CD14-positive monocyte (primary cell): ENCODE results near the gene MYO1H. TPM values are rescaled to one million over a fixed set of nuclear protein-coding genes. Genes with fewer than 3 reads are reported as not detected.

ENCODE experiments used
- DNase-seq, 3 donors: peaks; one replicate each; pipeline ENCODE4 v3.0.0-alpha.2; 2011 to 2022
- H2AFZ ChIP-seq: 2 replicates; pipeline ENCODE4 v1.6.0; 2012; ENCODE audit warnings: mild to moderate bottlenecking, low read depth, low read length, inconsistent platforms; ENCODE audit not compliant: insufficient read depth, poor library complexity, severe bottlenecking
- H3K27ac ChIP-seq, 2 donors: 1 replicate in 1 of 2; 2 replicates in 1 of 2; pipeline ENCODE4 v1.5.1; 2012 to 2013; ENCODE audit warnings: low read length in 2 of 2, control low read depth in 1 of 2, inconsistent platforms in 1 of 2, low read depth in 1 of 2, mild to moderate bottlenecking in 1 of 2
- H3K27me3 ChIP-seq, 2 donors: one replicate each; pipeline versions ENCODE4 v1.6.0 to v1.6.1; 2011 to 2013; ENCODE audit warnings: low read length in 2 of 2; ENCODE audit not compliant: control insufficient read depth in 2 of 2, insufficient read depth in 2 of 2
- H3K36me3 ChIP-seq, 2 donors: replicated peaks in 1 of 2; 1 replicate in 1 of 2; 2 replicates in 1 of 2; pipeline versions ENCODE4 v1.5.1 to v1.6.1; 2012 to 2013; ENCODE audit warnings: low read length in 2 of 2, control low read depth in 1 of 2, inconsistent platforms in 1 of 2, mild to moderate bottlenecking in 1 of 2; ENCODE audit not compliant: insufficient read depth in 2 of 2, control insufficient read depth in 1 of 2
- H3K4me1 ChIP-seq, 2 donors: 1 replicate in 1 of 2; 2 replicates in 1 of 2; pipeline versions ENCODE4 v1.5.1 to v1.6.1; 2012 to 2013; ENCODE audit warnings: low read length in 2 of 2, control low read depth in 1 of 2, inconsistent platforms in 1 of 2, mild to moderate bottlenecking in 1 of 2, moderate library complexity in 1 of 2; ENCODE audit not compliant: insufficient read depth in 2 of 2, control insufficient read depth in 1 of 2
- H3K4me2 ChIP-seq: replicated peaks from 2 replicates; pipeline ENCODE3; 2012; ENCODE audit warnings: low read length, moderate library complexity, mild to moderate bottlenecking; ENCODE audit not compliant: poor library complexity, severe bottlenecking; ENCODE audit errors: extremely low read depth
- H3K4me3 ChIP-seq, 3 experiments: fragments of 200-600 bp in 1 of 3; sonication (generic) in 1 of 3; replicated peaks in 1 of 3; 1 replicate in 2 of 3; 2 replicates in 1 of 3; pipeline ENCODE4 v1.5.1; 2011 to 2013; ENCODE audit warnings: low read length in 3 of 3, mild to moderate bottlenecking in 3 of 3, control low read depth in 2 of 3, low read depth in 2 of 3, inconsistent platforms in 1 of 3, moderate library complexity in 1 of 3
- H3K79me2 ChIP-seq: 2 replicates; pipeline ENCODE4 v1.6.0; 2012; ENCODE audit warnings: mild to moderate bottlenecking, control low read depth, inconsistent platforms, low read length, moderate library complexity; ENCODE audit not compliant: insufficient read depth
- H3K9ac ChIP-seq: 2 replicates; pipeline ENCODE4 v1.6.0; 2017; ENCODE audit warnings: low read length, mild to moderate bottlenecking; ENCODE audit not compliant: insufficient read depth, poor library complexity, severe bottlenecking
- H3K9me3 ChIP-seq, 2 donors: replicated peaks in 1 of 2; 1 replicate in 1 of 2; 2 replicates in 1 of 2; pipeline versions ENCODE4 v1.5.1 to v1.6.1; 2012 to 2013; ENCODE audit warnings: low read length in 2 of 2, control low read depth in 1 of 2; ENCODE audit not compliant: control insufficient read depth in 1 of 2, insufficient read depth in 1 of 2
- H4K20me1 ChIP-seq: 2 replicates; pipeline ENCODE4 v1.6.0; 2012; ENCODE audit warnings: mild to moderate bottlenecking, low read length, control low read depth, moderate library complexity; ENCODE audit not compliant: insufficient read depth
- H3K27ac Mint-ChIP-seq, 7 donors: one replicate each; pipeline ENCODE4 v1.8.0; 2020; ENCODE audit warnings: mild to moderate bottlenecking in 7 of 7, mixed read lengths in 7 of 7, moderate library complexity in 6 of 7, inconsistent platforms in 2 of 7
- H3K27me3 Mint-ChIP-seq, 3 donors: one replicate each; pipeline ENCODE4 v1.8.0; 2021 to 2022; ENCODE audit warnings: low read depth in 3 of 3, mild to moderate bottlenecking in 3 of 3, mixed read lengths in 3 of 3, moderate library complexity in 3 of 3, inconsistent platforms in 1 of 3
- H3K36me3 Mint-ChIP-seq, 2 donors: one replicate each; pipeline ENCODE4 v1.8.0; 2020; ENCODE audit warnings: mixed read lengths in 2 of 2, inconsistent platforms in 1 of 2, mild to moderate bottlenecking in 1 of 2
- H3K4me1 Mint-ChIP-seq: one replicate; pipeline ENCODE4 v1.8.0; 2020; ENCODE audit warnings: mild to moderate bottlenecking, mixed read lengths
- H3K4me3 Mint-ChIP-seq, 2 donors: one replicate each; pipeline ENCODE4 v1.8.0; 2020; ENCODE audit warnings: mild to moderate bottlenecking in 2 of 2, mixed read lengths in 2 of 2, moderate library complexity in 1 of 2
- H3K9me3 Mint-ChIP-seq, 7 donors: one replicate each; pipeline ENCODE4 v1.8.0; 2020 to 2022; ENCODE audit warnings: mixed read lengths in 7 of 7, mild to moderate bottlenecking in 6 of 7, moderate library complexity in 6 of 7, inconsistent platforms in 2 of 7
- CTCF ChIP-seq: fragments of 200-600 bp; IDR thresholded peaks from one replicate; pipeline ENCODE4 v1.8.0; 2022; ENCODE audit warnings: antibody characterized with exemption, mild to moderate bottlenecking
- WGBS: methylation state at CpG from one replicate; pipeline ENCODE4 v1.1.5; 2013; ENCODE audit warnings: missing lambda C conversion rate; ENCODE audit not compliant: insufficient coverage; 5-methylcytosine and 5-hydroxymethylcytosine counted together
- intact Hi-C, 2 donors: fragments of 100-400 bp; cut with micrococcal nuclease; formaldehyde crosslinking; loops; one replicate each; pipeline versions ENCODE4 v1.15.0 to v1.15.1; 2023
- polyA plus RNA-seq, 3 donors: library from polyadenylated mRNA; depleted of rRNA in 1 of 3; unstranded in 2 of 3; stranded (reverse) in 1 of 3; fragments of 300-500 nt in 2 of 3; fragments of >200 nt in 1 of 3; fragmentation: Illumina TruSeq in 2 of 3; gene quantifications; 1 replicate in 2 of 3; 2 replicates in 1 of 3; pipeline ENCODE4 v1.2.3, GENCODE V29; 2012 to 2021

MYO1H gene
- polyA plus RNA-seq, 3 donors: not detected

GRCh38 chr12:109369831-109370230 lies 22.1 kb downstream of the MYO1H start:
- Histone ChIP-seq H3K4me3 (no peak overlapping the region), H3K9ac (no peak overlapping the region), H3K4me1 (no peaks in the 10 kb centered on the region), H3K4me2 (no peak overlapping the region), H3K27ac (no peak overlapping the region), H4K20me1 (no peaks in the 10 kb centered on the region), H2AFZ (no peak overlapping the region), H3K36me3 (no peaks in the 10 kb centered on the region), H3K9me3 (no peaks in the 10 kb centered on the region), H3K27me3 (peaks cover 0 to 4% of the 10 kb centered on the region in 2 donors), H3K79me2 (no peaks in the 10 kb centered on the region)
- no peak for TF ChIP-seq CTCF
- H3K9me3 Mint-ChIP-seq: peaks cover 0 to 2% (median 0%) of the 10 kb centered on the region in 7 donors
- no peak for DNase-seq
- H3K27ac Mint-ChIP-seq: no peak overlapping the region
- intact Hi-C loops: no loop called here
- H3K36me3 Mint-ChIP-seq: no peaks in the 10 kb centered on the region
- no peaks in the 10 kb centered on the region for H3K4me1 Mint-ChIP-seq
- H3K27me3 Mint-ChIP-seq: peaks cover 5 to 9% (median 6%) of the 10 kb centered on the region in 3 donors
- WGBS: no CpG with 5 or more reads among the region's 5 CpGs
- no peak overlapping the region for H3K4me3 Mint-ChIP-seq

GRCh38 chr12:109377139-109377685 lies 29.5 kb downstream of the MYO1H start:
- no peaks in the 10 kb centered on the region for H3K36me3 Mint-ChIP-seq
- peaks cover 2% of the 10 kb centered on the region for H3K4me1 Mint-ChIP-seq
- H2AFZ ChIP-seq: no peak overlapping the region
- H3K36me3 ChIP-seq: no peaks in the 10 kb centered on the region
- no peaks in the 10 kb centered on the region for H4K20me1 ChIP-seq
- H3K9me3 Mint-ChIP-seq: no peaks in the 10 kb centered on the region
- 67% methylated on average over 1 of the region's 2 CpGs for WGBS
- peaks cover 7 to 9% (median 8%) of the 10 kb centered on the region in 3 donors for H3K27me3 Mint-ChIP-seq
- no peak overlapping the region for H3K4me3 ChIP-seq
- no peak overlapping the region for H3K4me3 Mint-ChIP-seq
- no peak overlapping the region for H3K9ac ChIP-seq
- no peaks in the 10 kb centered on the region for H3K27me3 ChIP-seq
- no peak for TF ChIP-seq CTCF
- no peaks in the 10 kb centered on the region for H3K9me3 ChIP-seq
- no peak overlapping the region for H3K4me2 ChIP-seq
- H3K4me1 ChIP-seq: no peaks in the 10 kb centered on the region
- no peak overlapping the region for H3K27ac Mint-ChIP-seq
- intact Hi-C loops: no loop called here
- H3K27ac ChIP-seq: no peak overlapping the region
- no peak for DNase-seq
- H3K79me2 ChIP-seq: no peaks in the 10 kb centered on the region
